ENCODE measurements around the gene IFIT3. TPM values are rescaled to one million over a fixed set of nuclear protein-coding genes. Genes with fewer than 3 reads are reported as not detected.

Gene IFIT3
- total RNA-seq, 2 experiments from 2014 or later: 11.5 to 12.8 TPM

DNA sequence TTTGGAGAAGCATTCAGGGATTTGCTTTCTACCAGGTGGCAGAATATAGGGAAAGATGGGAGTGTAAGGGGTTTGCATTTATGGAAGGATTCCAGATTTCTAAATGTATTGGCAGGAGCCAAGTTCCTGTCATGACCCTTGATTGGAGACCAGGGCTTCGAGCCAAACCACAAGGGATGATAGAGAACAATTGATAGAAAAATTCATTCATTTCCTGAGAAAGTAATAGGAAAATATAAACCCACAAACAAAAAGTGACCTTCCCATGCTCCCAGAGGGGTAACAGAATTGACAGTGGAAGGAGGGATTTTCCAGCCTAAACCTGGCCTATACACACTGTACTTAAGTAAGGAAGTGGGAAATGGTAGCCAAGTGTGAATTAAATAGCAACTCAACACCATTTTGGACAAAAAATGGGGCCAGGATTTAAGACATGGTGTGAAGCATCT lies 48.4 kb upstream of the IFIT3 start:
- H3K4me1 Mint-ChIP-seq (ENCODE audit: low read depth): no peaks in the 10 kb centered on the region
- intact Hi-C loops (cut with DNase I, micrococcal nuclease): no loop called here
- H3K4me1 ChIP-seq (ENCODE audit: insufficient read depth, low read length): no peaks in the 10 kb centered on the region
- no peaks in the 10 kb centered on the region for H3K36me3 Mint-ChIP-seq (ENCODE audit: low read depth)
- H3K9me3 ChIP-seq (ENCODE audit: control insufficient read depth in 1 of 2, insufficient read depth in 1 of 2, low read length in 2 of 2): no peaks in the 10 kb centered on the region
- ChIA-PET POLR2A (no interaction called here), CTCF (no interaction called here)
- no peaks in the 10 kb centered on the region for H3K27me3 Mint-ChIP-seq
- no peaks in the 10 kb centered on the region for H3K36me3 ChIP-seq (ENCODE audit: insufficient read depth, low read length)
- no peak for DNase-seq
- no peak overlapping the region for H3K4me3 ChIP-seq (ENCODE audit: low read length)
- H3K27ac Mint-ChIP-seq: no peak overlapping the region
- no peaks in the 10 kb centered on the region for H3K9me3 Mint-ChIP-seq
- ATAC-seq (ENCODE audit: poor library complexity): no peak
- H3K27me3 ChIP-seq (ENCODE audit: control insufficient read depth in 1 of 2, insufficient read depth in 2 of 2, low read length in 2 of 2): no peaks in the 10 kb centered on the region
- TF ChIP-seq, protein P1, sequence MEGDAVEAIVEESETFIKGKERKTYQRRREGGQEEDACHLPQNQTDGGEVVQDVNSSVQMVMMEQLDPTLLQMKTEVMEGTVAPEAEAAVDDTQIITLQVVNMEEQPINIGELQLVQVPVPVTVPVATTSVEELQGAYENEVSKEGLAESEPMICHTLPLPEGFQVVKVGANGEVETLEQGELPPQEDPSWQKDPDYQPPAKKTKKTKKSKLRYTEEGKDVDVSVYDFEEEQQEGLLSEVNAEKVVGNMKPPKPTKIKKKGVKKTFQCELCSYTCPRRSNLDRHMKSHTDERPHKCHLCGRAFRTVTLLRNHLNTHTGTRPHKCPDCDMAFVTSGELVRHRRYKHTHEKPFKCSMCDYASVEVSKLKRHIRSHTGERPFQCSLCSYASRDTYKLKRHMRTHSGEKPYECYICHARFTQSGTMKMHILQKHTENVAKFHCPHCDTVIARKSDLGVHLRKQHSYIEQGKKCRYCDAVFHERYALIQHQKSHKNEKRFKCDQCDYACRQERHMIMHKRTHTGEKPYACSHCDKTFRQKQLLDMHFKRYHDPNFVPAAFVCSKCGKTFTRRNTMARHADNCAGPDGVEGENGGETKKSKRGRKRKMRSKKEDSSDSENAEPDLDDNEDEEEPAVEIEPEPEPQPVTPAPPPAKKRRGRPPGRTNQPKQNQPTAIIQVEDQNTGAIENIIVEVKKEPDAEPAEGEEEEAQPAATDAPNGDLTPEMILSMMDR (IDR thresholded peaks at IDR 0.05): no peak
- no peak overlapping the region for H3K4me3 Mint-ChIP-seq
- H3K27ac ChIP-seq (ENCODE audit: low read depth in 1 of 2, low read length in 2 of 2): no peak overlapping the region

DNA sequence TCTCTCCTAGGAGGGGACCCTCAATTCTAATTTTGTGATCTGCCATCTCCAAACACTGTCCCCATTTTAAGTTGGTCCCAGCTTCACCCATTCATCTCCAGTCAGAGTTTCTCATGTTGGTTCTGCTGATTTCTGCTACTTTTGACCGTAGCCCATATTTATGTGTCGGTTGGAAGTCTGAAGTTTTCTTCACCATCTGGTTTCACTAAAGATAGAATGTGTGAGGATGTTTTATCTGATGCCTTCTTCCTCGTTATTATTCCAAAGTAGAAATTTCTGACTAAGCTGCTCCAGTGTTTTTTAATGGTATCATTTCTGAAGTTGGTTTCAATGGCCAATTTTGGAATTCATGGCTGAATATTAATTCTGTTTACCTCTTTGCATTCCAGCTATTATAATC lies 47.3 kb upstream of the IFIT3 start:
- CTCF ChIA-PET: no interaction called here
- POLR2A ChIA-PET: interaction anchor here (0.9 kb wide), 1 partner anchor 15 kb away, joined by 3 read pairs; no protein-coding TSS in a partner anchor

DNA sequence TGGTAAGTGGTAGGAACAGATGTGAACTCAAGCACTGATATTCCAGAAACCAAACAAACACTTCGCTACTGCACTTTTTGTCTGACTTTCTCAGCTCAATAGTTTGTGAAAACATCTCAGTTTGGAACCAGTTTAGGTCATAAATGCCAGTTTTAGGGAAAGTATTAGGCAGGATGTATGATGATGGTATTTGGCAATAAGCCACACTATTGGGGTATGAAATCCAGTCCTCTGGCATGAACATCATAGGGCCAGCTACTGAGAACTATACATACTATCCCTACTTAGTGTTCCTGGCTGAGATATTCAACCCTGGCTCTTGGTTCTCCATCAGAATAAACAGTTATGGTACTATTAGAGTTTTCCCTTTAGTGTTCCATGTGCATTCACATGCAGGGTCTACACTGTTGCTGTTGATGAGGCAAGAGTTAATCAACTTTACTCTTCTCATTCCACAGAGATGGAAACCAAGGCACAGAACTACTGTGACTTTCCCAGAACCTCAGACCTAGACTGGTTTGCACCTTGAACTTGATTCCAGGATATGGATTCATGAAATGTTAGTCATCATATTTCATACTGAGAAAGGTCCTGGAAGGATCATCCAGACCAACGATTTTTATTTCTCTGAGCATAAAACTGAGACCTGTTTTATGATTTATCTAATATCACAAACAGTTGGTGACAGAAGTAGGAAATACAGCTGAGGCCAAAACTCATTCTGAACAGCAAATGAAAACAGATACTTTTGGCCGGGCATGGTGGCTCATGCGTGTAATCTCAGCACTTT lies 46.0 kb upstream of the IFIT3 start:
- POLR2A ChIA-PET: no interaction called here
- CTCF ChIA-PET: no interaction called here

More for the DNA sequence above, 47.3 kb upstream of the IFIT3 start:
- H3K4me1 ChIP-seq (ENCODE audit: insufficient read depth, low read length): no peaks in the 10 kb centered on the region
- H3K9me3 ChIP-seq (ENCODE audit: control insufficient read depth in 1 of 2, insufficient read depth in 1 of 2, low read length in 2 of 2): no peaks in the 10 kb centered on the region
- no peaks in the 10 kb centered on the region for H3K27me3 Mint-ChIP-seq
- DNase-seq (no peak), ATAC-seq (ENCODE audit: poor library complexity) (no peak)
- H3K9me3 Mint-ChIP-seq: no peaks in the 10 kb centered on the region
- no peak overlapping the region for H3K4me3 Mint-ChIP-seq
- intact Hi-C loops (cut with DNase I, micrococcal nuclease): no loop called here
- no peak overlapping the region for H3K27ac ChIP-seq (ENCODE audit: low read depth in 1 of 2, low read length in 2 of 2)
- TF ChIP-seq, protein P1 (IDR thresholded peaks at IDR 0.05): no peak
- no peak overlapping the region for H3K27ac Mint-ChIP-seq
- H3K36me3 ChIP-seq (ENCODE audit: insufficient read depth, low read length): no peaks in the 10 kb centered on the region
- no peaks in the 10 kb centered on the region for H3K27me3 ChIP-seq (ENCODE audit: control insufficient read depth in 1 of 2, insufficient read depth in 2 of 2, low read length in 2 of 2)
- H3K4me1 Mint-ChIP-seq (ENCODE audit: low read depth): no peaks in the 10 kb centered on the region
- H3K36me3 Mint-ChIP-seq (ENCODE audit: low read depth): no peaks in the 10 kb centered on the region
- H3K4me3 ChIP-seq (ENCODE audit: low read length): no peak overlapping the region

More for the DNA sequence above, 46.0 kb upstream of the IFIT3 start:
- no peak overlapping the region for H3K27ac Mint-ChIP-seq
- H3K4me1 Mint-ChIP-seq (ENCODE audit: low read depth): no peaks in the 10 kb centered on the region
- H3K36me3 Mint-ChIP-seq (ENCODE audit: low read depth): no peaks in the 10 kb centered on the region
- Histone ChIP-seq H3K4me1 (ENCODE audit: insufficient read depth, low read length) (no peaks in the 10 kb centered on the region), H3K4me3 (ENCODE audit: low read length) (no peak overlapping the region), H3K9me3 (ENCODE audit: control insufficient read depth in 1 of 2, insufficient read depth in 1 of 2, low read length in 2 of 2) (no peaks in the 10 kb centered on the region), H3K27ac (ENCODE audit: low read depth in 1 of 2, low read length in 2 of 2) (no peak overlapping the region), H3K27me3 (ENCODE audit: control insufficient read depth in 1 of 2, insufficient read depth in 2 of 2, low read length in 2 of 2) (no peaks in the 10 kb centered on the region), H3K36me3 (ENCODE audit: insufficient read depth, low read length) (no peaks in the 10 kb centered on the region)
- ATAC-seq (ENCODE audit: poor library complexity) (no peak), DNase-seq (no peak)
- TF ChIP-seq, protein P1 (IDR thresholded peaks at IDR 0.05): no peak
- intact Hi-C loops (cut with DNase I, micrococcal nuclease): no loop called here
- no peaks in the 10 kb centered on the region for H3K27me3 Mint-ChIP-seq
- H3K4me3 Mint-ChIP-seq: no peak overlapping the region
- H3K9me3 Mint-ChIP-seq: no peaks in the 10 kb centered on the region
